ENCODE results near the gene F9.
"Not testable (repeated sequence)": the region's sequence is repeated elsewhere in the genome, so short reads cannot be mapped to it uniquely, and the experiment has no call there.

Gene F9

DNA sequence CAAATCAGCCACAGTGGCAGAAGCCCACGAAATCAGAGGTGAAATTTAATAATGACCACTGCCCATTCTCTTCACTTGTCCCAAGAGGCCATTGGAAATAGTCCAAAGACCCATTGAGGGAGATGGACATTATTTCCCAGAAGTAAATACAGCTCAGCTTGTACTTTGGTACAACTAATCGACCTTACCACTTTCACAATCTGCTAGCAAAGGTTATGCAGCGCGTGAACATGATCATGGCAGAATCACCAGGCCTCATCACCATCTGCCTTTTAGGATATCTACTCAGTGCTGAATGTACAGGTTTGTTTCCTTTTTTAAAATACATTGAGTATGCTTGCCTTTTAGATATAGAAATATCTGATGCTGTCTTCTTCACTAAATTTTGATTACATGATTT is at the start of gene F9:
Gene F9, plus strand, starts transcription at position 190 of the 400 bp plus-strand sequence. Its CDS starts 26 bp downstream, at position 216.
- in situ Hi-C loops (cut with HindIII; ENCODE audit: low sequenced_read_pairs) = no loop called here

DNA sequence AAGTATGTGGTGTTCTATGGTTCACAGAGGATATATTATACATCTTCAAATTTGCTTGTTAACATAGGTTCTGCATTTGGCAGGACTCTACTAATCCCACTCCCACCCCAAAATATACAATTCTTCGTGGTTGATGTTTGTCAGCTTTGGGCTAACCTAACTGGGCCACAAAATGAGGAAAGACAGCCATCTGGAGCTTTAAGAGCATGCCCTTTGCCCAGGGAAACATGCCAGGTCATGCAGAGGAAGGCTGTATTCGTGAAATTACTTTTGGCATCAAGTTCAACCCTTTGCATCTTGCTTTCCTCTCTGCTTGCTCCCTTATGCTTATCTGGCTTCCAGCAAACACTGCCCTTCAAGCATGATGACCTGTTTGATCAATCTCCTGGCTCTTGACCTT is 46.8 kb upstream of the F9 start:
- in situ Hi-C loops (cut with HindIII; ENCODE audit: low sequenced_read_pairs) = no loop called here

DNA sequence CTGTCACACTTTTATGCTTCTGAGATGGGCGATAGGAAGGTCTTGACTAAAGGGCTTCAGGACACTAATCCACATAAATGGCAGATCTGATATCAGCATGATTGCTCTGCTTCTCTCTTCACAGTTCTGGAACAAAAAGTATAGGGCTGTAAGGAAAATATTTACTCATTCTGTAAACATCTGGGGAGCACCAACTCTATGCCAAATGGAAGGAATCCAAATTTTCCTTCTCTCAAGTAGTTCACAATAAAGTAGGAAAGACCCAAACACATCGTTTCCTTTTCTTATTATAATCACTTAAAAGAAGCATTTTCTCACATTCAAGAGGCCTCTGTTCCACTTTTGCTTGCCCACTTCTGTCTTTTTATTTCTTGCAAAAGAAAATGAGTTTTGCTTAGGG is 45.9 kb upstream of the F9 start:
- in situ Hi-C loops (cut with HindIII; ENCODE audit: low sequenced_read_pairs) = no loop called here

DNA sequence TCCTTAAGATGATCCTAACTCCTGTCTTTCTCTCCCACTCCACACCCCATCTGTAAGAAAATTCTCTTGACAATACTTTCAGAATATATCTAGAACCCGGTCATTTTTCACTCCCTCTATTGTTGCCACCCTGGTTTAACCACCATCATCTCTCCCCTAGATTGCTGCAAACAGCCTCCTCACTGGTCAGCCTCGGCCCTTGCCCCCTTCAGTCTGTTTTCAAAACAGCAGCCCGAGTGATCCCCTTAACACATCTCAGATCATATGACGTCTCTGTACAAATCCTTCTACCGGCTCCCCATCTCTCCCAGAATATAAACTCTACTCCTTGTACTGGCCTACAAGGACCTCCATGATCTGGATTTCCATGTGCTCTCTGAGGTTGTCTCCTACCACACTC is 35.2 kb upstream of the F9 start:
- in situ Hi-C loops (cut with HindIII; ENCODE audit: low sequenced_read_pairs) = no loop called here

DNA sequence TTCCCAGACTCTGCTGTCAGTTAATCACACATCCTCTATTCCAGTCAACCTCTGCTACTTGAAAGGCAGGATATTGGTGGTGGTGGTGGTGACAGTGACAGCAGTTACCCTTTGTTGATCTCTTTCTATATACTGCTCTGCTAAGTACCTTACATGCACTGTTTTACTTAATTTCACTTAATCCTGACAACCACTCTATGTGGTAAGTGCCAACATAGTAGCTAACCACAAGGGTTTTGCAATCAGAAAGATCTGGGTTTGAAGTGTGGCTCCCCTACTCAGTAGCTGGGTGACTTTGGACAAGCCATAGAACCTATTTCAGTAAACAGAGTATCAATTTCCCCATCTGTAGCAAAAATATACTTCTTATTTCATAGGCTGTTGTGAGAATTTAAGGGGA is 24.2 kb upstream of the F9 start:
- in situ Hi-C loops (cut with HindIII; ENCODE audit: low sequenced_read_pairs) = no loop called here

DNA sequence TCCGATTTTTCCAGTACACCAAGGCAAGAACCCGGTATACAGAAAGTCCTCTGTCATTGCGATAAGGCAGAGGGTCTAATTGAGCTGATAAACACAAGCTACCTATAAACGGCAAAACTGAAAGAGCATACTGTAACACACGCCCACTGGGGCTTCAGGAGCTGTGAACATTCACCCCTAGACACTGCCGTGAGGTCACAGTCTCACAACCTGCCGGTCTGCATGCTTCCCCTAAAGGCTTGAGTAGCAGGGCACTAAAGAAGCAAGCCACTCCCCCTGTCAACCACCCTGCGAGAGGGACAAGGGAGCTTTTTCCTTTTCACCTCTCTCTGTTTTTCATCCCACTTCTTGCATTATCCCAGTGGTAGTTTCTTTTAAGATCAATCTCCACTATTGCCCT is 22.4 kb upstream of the F9 start:
- in situ Hi-C loops (cut with HindIII; ENCODE audit: low sequenced_read_pairs) = no loop called here

DNA sequence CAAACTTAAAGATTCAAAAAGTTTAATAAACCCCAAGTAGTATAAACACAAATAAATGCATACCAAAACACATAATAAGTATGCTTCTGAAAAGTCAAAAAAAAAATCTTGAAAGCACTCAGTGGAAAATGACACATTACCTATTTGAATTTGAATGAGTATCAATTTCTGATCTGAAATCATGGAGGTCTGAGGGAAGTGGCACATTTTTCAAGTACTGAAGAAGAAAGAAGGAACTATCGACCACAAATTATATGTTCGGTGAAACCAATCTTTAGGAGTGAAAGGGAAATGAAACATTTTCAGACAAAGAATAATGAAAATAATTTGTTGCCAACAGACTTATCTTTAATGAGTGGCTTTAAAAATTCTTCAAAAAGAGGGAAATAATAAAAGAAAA is 12.1 kb upstream of the F9 start:
- in situ Hi-C loops (cut with HindIII; ENCODE audit: low sequenced_read_pairs) = no loop called here

DNA sequence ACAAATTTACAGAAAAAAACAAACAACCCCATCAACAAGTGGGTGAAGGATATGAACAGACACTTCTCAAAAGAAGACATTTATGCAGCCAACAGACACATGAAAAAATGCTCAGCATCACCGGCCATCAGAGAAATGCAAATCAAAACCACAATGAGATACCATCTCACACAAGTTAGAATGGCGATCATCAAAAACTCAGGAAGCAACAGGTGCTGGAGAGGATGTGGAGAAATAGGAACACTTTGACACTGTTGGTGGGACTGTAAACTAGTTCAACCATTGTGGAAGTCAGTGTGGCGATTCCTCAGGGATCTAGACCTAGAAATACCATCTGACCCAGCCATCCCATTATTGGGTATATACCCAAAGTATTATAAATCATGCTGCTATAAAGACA is 1.7 kb upstream of the F9 start:
- in situ Hi-C loops (cut with HindIII; ENCODE audit: low sequenced_read_pairs) = not testable (repeated sequence)

DNA sequence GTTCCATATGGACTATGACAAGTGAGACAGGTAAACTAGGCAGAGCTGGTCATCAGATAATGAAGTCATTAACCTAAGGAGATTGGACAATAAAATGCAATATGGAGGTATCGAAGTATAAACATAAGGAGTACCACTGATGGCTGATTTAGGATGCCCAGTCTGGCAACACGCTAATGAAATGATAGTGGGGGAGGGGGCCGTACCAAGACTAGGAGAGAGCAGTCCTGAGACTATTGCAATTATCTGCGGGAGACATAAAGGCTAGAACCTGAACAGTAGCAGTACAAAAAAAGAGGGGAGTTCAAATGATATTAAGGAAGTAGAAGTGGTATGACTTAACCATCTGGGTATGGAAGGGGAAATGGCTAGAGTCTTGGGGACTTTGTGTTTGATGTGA is 2.3 kb downstream of the F9 start:
- in situ Hi-C loops (cut with HindIII; ENCODE audit: low sequenced_read_pairs) = no loop called here

DNA sequence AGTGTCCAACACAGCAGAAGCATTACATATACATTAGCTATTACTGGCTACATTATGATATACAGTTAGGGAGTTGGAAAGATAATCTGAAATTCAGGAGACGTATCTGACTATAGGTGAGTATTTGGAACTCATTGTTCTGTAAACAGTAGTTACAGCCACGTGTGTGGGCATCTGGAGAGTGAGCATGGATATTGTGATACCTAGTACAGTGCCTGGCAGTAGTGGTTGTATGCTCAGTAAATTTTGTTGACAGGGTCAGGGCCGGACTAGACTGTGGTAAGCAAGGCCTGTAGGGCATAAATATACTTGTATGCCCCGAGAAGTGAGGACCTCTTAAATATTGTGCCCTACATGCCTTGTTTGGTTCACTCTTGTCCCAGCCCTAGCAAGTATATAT is 2.9 kb downstream of the F9 start:
- in situ Hi-C loops (cut with HindIII; ENCODE audit: low sequenced_read_pairs) = no loop called here

DNA sequence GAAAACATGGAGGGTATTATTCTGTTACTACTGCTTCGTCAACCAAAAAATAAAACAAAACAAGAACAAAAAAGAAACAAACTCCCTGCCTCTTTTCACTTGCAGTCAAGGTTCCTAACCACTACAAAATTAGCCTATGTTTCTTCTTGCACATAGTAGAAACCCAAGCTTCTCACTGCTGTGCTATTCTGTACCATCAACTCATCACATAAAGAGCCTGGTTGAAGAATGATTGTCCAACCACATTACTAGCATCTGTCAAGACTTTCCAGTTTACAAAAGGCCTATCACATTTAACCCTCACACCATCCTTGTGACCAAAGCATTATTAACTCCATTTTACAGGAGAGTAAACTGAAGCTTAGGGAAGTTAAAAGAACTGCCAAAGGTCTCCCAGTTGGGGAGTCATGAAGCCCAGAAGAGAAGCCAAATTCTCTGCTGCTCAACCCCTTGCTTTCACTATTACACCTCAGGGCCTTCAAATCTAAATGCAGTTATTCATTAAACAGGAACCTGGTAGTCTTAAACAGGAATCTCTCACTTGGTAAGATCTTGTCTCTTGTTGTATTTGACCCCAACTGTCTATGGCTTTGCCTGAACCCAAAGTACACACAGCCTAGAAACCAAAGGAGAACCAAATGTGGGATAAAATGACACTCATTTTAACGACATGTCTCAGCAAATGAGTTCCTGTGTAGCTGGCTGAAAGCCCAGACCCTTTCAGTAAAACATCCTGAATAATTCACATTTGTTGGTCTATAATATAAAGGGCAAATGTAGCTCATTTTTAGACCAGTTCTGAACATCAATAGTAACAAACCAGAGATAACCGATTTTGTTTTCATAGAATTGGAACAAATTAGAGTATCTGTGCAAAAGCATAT is 8.6 kb downstream of the F9 start:
- in situ Hi-C loops (cut with HindIII; ENCODE audit: low sequenced_read_pairs) = no loop called here

DNA sequence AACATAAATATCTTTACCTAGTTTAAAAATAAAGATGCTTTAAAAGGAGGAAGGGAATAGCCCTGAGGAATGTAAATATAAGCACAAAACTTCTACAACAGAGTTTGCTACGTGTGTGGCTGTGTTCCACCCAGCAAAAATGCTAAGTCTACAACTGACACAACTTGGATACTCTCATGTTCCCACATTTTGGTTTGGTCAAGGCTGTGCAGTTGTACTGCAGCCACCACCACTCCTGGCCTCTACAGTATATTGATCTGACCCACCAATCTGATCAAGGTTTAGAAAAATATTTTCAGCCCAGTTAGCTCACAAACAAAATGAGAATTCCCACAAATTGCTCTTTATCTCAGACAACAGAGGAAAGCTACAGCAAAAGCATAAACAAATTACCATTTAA is 12.1 kb downstream of the F9 start:
- in situ Hi-C loops (cut with HindIII; ENCODE audit: low sequenced_read_pairs) = no loop called here

DNA sequence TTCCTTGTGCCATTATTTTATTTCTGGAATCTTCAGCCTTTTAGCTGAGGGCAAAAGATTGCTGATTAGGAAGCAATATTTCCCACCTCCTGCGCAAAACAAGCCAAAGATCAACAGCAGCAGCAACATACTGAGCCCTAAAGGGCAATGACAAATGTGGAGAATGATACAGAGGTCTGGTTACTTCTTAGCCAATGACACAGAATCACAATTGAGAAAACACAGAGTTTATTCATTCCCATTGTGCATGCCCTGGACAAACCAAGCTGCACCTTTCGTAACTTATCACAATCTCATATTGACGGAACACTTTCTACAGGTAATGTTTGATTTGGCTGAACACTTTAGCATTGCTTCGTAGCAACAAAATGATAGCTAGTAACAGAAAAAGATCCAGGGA is 13.4 kb downstream of the F9 start:
- in situ Hi-C loops (cut with HindIII; ENCODE audit: low sequenced_read_pairs) = no loop called here

DNA sequence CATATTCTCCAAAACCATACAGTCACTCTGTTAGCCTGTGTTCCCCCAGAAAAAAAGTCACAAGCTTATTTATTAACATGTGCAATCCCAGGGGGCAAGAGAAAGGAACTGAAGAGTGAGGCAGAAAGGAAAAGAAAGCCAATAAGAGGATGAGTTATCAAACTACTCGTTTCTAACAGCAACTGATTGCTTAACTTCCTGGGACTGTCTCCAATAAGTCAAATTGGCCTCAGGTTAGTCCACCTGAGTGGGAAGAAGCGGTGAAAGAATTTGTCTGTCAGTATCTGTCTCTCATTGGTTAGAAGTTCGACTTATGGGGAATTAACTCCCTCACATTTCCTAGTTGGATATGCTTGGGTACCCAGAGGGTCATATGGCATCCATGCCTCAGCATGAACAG is 14.1 kb downstream of the F9 start:
- in situ Hi-C loops (cut with HindIII; ENCODE audit: low sequenced_read_pairs) = no loop called here

DNA sequence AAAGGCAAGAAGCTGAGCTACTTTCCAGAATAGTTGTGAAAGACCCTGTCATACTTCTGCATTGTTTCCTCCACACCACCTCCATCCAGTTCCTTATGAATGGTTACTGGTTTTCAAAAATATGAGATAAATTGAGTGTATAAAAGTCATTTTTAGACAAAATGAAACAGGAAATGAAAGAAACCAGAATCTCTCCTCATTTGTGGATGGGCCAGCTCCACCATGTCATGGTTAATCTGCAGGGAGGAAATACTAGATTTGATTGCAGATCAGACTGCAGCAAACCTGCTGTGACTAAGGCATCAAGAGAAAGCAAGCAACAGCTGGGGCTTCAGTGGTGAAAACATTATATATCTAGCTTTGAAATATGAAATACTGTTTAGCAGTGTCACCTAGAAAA is 23.8 kb downstream of the F9 start:
- in situ Hi-C loops (cut with HindIII; ENCODE audit: low sequenced_read_pairs) = no loop called here

DNA sequence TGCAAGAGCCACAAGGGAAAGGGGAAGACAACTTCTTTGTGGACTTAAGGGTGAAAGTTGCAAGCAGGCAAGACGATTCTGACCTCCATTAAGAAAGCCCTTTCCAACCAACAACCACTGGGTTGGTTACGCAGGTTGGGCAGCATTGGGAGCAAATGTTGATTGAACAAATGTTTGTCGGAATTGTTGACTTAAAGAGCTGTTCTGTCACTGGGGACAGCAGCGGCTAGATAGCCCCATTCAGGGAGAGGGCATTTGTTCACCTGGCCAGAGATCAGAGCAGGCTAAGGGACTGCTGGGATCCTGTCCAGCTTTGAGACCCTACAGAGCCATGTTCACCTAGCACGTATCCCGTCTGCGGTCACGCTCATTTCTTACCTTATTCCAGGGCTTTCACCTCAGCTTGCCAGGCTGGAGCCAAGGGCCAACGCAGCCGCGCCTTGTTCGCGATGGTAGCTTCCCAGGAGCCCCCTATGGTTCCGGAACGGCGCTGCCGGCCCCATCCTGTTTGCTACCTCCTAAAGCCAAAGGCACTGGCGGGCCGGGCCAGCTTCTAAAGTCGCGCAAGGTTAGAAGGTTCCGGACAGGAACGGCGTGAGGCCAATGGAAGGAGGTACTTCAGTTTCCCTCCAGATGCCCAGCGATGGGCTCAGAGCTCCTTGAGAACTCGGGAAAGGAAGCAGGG is 24.6 kb downstream of the F9 start:
- in situ Hi-C loops (cut with HindIII; ENCODE audit: low sequenced_read_pairs) = no loop called here

DNA sequence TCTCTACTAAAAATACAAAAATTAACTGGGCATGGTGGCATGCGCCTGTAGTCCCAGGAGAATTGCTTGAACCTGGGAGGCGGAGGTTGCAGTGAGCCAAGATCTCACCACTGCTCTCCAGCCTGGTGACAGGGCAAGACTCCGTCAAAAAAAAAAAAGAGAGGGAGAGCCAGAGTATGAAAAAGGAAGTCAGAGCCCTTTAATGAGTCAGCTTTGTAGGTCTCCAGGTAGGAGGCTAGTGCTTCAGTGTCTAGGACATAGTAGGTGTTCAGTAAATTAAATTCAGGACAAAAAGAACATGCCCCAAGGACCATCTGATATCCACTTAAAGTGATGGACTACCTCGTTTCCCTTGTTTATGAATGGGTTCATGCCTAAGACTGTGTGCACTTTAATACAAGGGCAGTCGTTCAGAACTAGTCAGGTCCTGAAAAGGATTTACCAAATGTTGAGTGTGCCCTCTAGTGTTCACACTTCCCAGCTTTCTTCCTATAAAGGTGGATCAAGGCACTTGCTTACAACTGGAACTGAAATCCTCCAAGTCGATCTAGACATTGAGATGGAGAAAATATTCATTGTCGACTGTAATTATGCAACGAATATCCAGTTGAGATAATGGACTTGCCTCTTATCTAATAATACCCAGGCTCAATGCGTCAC is 29.0 kb downstream of the F9 start:
- in situ Hi-C loops (cut with HindIII; ENCODE audit: low sequenced_read_pairs) = no loop called here

DNA sequence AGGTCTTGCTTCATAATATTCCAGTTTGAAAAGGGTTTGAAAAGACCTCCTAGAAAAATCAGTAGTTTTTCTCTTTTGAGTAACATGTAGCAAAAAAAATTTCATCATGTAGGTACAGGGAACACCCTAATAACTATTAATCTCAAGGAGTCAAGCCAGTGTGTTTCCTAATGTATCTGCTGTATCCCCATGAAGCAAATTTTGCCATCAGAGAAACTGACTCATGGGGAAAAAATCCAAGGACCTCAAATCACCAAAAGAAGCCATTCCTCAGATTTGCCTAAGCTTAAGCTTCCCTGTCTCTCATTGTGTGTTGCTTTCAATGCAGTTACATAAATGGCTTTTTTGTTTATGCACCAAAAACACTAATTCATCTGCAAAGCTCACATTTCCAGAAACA is 29.7 kb downstream of the F9 start:
- in situ Hi-C loops (cut with HindIII; ENCODE audit: low sequenced_read_pairs) = no loop called here

DNA sequence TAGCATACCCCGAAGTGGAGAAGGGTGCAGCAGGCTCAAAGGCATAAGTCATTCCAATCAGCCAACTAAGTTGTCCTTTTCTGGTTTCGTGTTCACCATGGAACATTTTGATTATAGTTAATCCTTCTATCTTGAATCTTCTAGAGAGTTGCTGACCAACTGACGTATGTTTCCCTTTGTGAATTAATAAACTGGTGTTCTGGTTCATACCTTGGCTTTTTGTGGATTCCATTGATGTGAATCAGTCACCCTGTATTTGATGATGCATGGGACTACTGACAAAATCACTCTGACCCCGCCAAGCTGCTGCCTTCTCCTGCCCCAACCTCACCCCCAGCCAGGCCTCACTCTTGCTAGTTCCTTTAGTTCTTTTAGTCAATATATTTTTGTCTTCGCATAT is 32.7 kb downstream of the F9 start:
- in situ Hi-C loops (cut with HindIII; ENCODE audit: low sequenced_read_pairs) = no loop called here

DNA sequence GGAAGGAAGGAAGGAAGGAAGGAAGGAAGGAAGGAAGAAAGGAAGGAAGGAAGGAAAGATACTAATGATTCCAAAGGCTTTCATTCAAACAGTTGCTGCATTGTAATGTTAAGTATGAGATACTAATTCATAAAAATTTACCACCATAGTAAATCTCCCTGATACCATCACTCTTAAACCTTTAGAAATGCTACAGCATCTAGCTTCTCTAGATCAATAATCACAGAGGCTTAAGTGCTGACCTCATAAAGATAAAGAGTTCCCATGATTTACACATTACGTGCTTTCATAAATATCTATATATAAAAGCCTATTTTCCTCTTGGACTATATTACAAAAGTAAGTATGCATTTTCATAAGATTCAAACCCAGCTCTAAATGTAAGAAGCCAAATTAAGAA is 36.4 kb downstream of the F9 start:
- in situ Hi-C loops (cut with HindIII; ENCODE audit: low sequenced_read_pairs) = no loop called here

DNA sequence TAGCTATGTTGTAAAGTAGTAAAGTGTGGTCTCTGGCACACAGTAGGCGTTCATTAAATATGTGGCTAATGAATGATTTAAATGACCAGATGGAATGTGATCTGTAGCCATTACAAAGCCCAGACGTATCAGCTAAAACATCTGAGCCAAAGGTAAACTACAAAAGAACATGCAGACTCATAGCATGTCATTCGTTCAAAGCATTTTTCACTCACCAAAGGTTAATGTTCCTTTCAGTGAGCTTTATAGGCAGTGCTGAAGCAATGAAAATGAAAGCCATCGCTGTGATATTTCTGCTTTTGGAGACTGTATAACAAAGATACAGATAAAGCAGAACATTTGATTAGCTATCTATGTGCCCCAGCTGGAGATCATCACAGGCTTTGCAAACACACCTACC is 50.5 kb downstream of the F9 start:
- in situ Hi-C loops (cut with HindIII; ENCODE audit: low sequenced_read_pairs) = no loop called here

DNA sequence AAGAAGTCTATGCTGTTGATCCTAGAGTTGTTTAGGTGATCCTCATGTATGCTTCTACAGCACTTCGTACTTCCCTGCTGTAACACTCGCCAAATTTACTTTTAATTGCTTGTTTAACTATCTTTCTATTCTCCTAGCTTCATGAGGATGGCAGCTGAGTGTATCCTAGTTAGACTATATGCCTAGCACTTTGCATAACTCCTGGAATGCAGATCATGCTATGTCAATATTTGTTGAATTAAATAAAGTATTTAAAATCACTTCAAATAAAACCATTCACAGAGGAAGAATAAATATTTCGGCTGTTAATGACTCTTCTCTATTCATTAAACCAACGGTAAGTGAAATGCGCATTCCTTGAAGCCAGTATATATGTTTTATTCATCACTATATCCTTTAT is 55.1 kb downstream of the F9 start:
- in situ Hi-C loops (cut with HindIII; ENCODE audit: low sequenced_read_pairs) = no loop called here

Data from DLD1 (cell line).